Measurements from ENCODE around the gene LHX8. TPM values are rescaled to one million over a fixed set of nuclear protein-coding genes. Genes with fewer than 3 reads are reported as not detected.

Gene LHX8
- total RNA-seq, 1 experiment from 2014 or later: not detected

- Mint-ChIP-seq H3K27ac (ENCODE audit: low read depth, unreplicated experiment) (no peak overlapping the region), H3K36me3 (ENCODE audit: insufficient read depth, unreplicated experiment) (no peaks in the 10 kb centered on the region), H3K4me3 (ENCODE audit: unreplicated experiment) (no peak overlapping the region), H3K27me3 (ENCODE audit: insufficient read depth, unreplicated experiment) (no peaks in the 10 kb centered on the region), H3K9me3 (ENCODE audit: unreplicated experiment) (peaks cover 22% of the 10 kb centered on the region), H3K4me1 (ENCODE audit: insufficient read depth, unreplicated experiment) (no peaks in the 10 kb centered on the region)
- BruUV-seq (replicated peaks): no TSS peak
- intact Hi-C loops (cut with micrococcal nuclease): no loop called here
- ChIA-PET POLR2A (no interaction called here), CTCF (interaction anchor here (0.6 kb wide), 1 partner anchor 71 kb away, joined by 3 read pairs; no protein-coding TSS in a partner anchor)
- no peak for DNase-seq (ENCODE audit: unreplicated experiment)
- TF ChIP-seq CTCF (IDR thresholded peaks at IDR 0.05; ENCODE audit: unreplicated experiment): no peak
Measured at GRCh38 chr1:75130865-75131564, 3.2 kb upstream of the LHX8 start.

GRCh38 chr1:75131565-75132241, 2.5 kb upstream of the LHX8 start:
- TF ChIP-seq CTCF (IDR thresholded peaks at IDR 0.05; ENCODE audit: unreplicated experiment): no peak
- no peaks in the 10 kb centered on the region for H3K36me3 Mint-ChIP-seq (ENCODE audit: insufficient read depth, unreplicated experiment)
- H3K4me3 Mint-ChIP-seq (ENCODE audit: unreplicated experiment): no peak overlapping the region
- H3K9me3 Mint-ChIP-seq (ENCODE audit: unreplicated experiment): peaks cover 22% of the 10 kb centered on the region
- H3K27me3 Mint-ChIP-seq (ENCODE audit: insufficient read depth, unreplicated experiment): no peaks in the 10 kb centered on the region
- POLR2A ChIA-PET: no interaction called here
- intact Hi-C loops (cut with micrococcal nuclease): no loop called here
- CTCF ChIA-PET: no interaction called here
- H3K27ac Mint-ChIP-seq (ENCODE audit: low read depth, unreplicated experiment): no peak overlapping the region
- DNase-seq (ENCODE audit: unreplicated experiment): no peak
- no peaks in the 10 kb centered on the region for H3K4me1 Mint-ChIP-seq (ENCODE audit: insufficient read depth, unreplicated experiment)
- BruUV-seq (replicated peaks): no TSS peak

- CTCF ChIA-PET: no interaction called here
- intact Hi-C loops (cut with micrococcal nuclease): no loop called here
- no peaks in the 10 kb centered on the region for H3K4me1 Mint-ChIP-seq (ENCODE audit: insufficient read depth, unreplicated experiment)
- POLR2A ChIA-PET: no interaction called here
- DNase-seq (ENCODE audit: unreplicated experiment): no peak
- H3K27ac Mint-ChIP-seq (ENCODE audit: low read depth, unreplicated experiment): no peak overlapping the region
- H3K27me3 Mint-ChIP-seq (ENCODE audit: insufficient read depth, unreplicated experiment): no peaks in the 10 kb centered on the region
- no TSS peak for BruUV-seq (replicated peaks)
- no peak overlapping the region for H3K4me3 Mint-ChIP-seq (ENCODE audit: unreplicated experiment)
- no peaks in the 10 kb centered on the region for H3K36me3 Mint-ChIP-seq (ENCODE audit: insufficient read depth, unreplicated experiment)
- TF ChIP-seq CTCF (IDR thresholded peaks at IDR 0.05; ENCODE audit: unreplicated experiment): no peak
- peaks cover 20% of the 10 kb centered on the region for H3K9me3 Mint-ChIP-seq (ENCODE audit: unreplicated experiment)
Measured at GRCh38 chr1:75132242-75132811, 1.9 kb upstream of the LHX8 start.

GRCh38 chr1:75132812-75133619, 1.2 kb upstream of the LHX8 start:
- no TSS peak for BruUV-seq (replicated peaks)
- H3K27ac Mint-ChIP-seq (ENCODE audit: low read depth, unreplicated experiment): no peak overlapping the region
- no peak overlapping the region for H3K4me3 Mint-ChIP-seq (ENCODE audit: unreplicated experiment)
- H3K36me3 Mint-ChIP-seq (ENCODE audit: insufficient read depth, unreplicated experiment): no peaks in the 10 kb centered on the region
- TF ChIP-seq CTCF (IDR thresholded peaks at IDR 0.05; ENCODE audit: unreplicated experiment): no peak
- ChIA-PET POLR2A (no interaction called here), CTCF (no interaction called here)
- intact Hi-C loops (cut with micrococcal nuclease): no loop called here
- peaks cover 17% of the 10 kb centered on the region for H3K9me3 Mint-ChIP-seq (ENCODE audit: unreplicated experiment)
- H3K27me3 Mint-ChIP-seq (ENCODE audit: insufficient read depth, unreplicated experiment): no peaks in the 10 kb centered on the region
- DNase-seq (ENCODE audit: unreplicated experiment): no peak
- no peaks in the 10 kb centered on the region for H3K4me1 Mint-ChIP-seq (ENCODE audit: insufficient read depth, unreplicated experiment)

Measured in MCF 10A (cell line).